ENCODE data around the gene ADAMTS2. TPM values are rescaled to one million over a fixed set of nuclear protein-coding genes. Genes with fewer than 3 reads are reported as not detected.
A peak's percentile ranks its signal among the peaks of the same experiment; 100 is the strongest.

ADAMTS2 gene
- total RNA-seq, 1 donor from 2014 or later = 23.5 TPM

- no peak for TF ChIP-seq CTCF (IDR thresholded peaks at IDR 0.05; ENCODE audit: partially characterized antibody, unreplicated experiment)
- H3K4me3 Mint-ChIP-seq (ENCODE audit: unreplicated experiment) = no peak overlapping the region
- no peaks in the 10 kb centered on the region for H3K36me3 Mint-ChIP-seq (ENCODE audit: unreplicated experiment)
- no peak overlapping the region for H3K27ac Mint-ChIP-seq (ENCODE audit: unreplicated experiment)
- peaks cover 21% of the 10 kb centered on the region for H3K4me1 Mint-ChIP-seq (ENCODE audit: low read depth, unreplicated experiment)
- H3K9me3 Mint-ChIP-seq (ENCODE audit: unreplicated experiment) = peaks cover 8% of the 10 kb centered on the region
- H3K27me3 Mint-ChIP-seq (ENCODE audit: unreplicated experiment) = peaks cover 15% of the 10 kb centered on the region
- no peak for DNase-seq
Measured at GRCh38 chr5:179373101-179373934, 28.1 kb upstream of the ADAMTS2 start.

- Mint-ChIP-seq H3K36me3 (ENCODE audit: unreplicated experiment) (no peaks in the 10 kb centered on the region), H3K27ac (ENCODE audit: unreplicated experiment) (peak overlapping the region; percentile 80), H3K27me3 (ENCODE audit: unreplicated experiment) (peaks cover 15% of the 10 kb centered on the region), H3K9me3 (ENCODE audit: unreplicated experiment) (peaks cover 9% of the 10 kb centered on the region), H3K4me3 (ENCODE audit: unreplicated experiment) (peak overlapping the region; percentile 75), H3K4me1 (ENCODE audit: low read depth, unreplicated experiment) (peaks cover 19% of the 10 kb centered on the region)
- DNase-seq = peak; percentile 71
- TF ChIP-seq CTCF (IDR thresholded peaks at IDR 0.05; ENCODE audit: partially characterized antibody, unreplicated experiment) = no peak
Measured at GRCh38 chr5:179371681-179372680, 26.7 kb upstream of the ADAMTS2 start.

- no peak for DNase-seq
- H3K36me3 Mint-ChIP-seq (ENCODE audit: unreplicated experiment) = no peaks in the 10 kb centered on the region
- TF ChIP-seq CTCF (IDR thresholded peaks at IDR 0.05; ENCODE audit: partially characterized antibody, unreplicated experiment) = no peak
- peak overlapping the region; percentile 80 for H3K27ac Mint-ChIP-seq (ENCODE audit: unreplicated experiment)
- peaks cover 26% of the 10 kb centered on the region for H3K4me1 Mint-ChIP-seq (ENCODE audit: low read depth, unreplicated experiment)
- H3K4me3 Mint-ChIP-seq (ENCODE audit: unreplicated experiment) = peak overlapping the region; percentile 59
- H3K27me3 Mint-ChIP-seq (ENCODE audit: unreplicated experiment) = peaks cover 16% of the 10 kb centered on the region
- H3K9me3 Mint-ChIP-seq (ENCODE audit: unreplicated experiment) = peaks cover 9% of the 10 kb centered on the region
Measured at GRCh38 chr5:179371121-179371510, 25.9 kb upstream of the ADAMTS2 start.

- peaks cover 31% of the 10 kb centered on the region for H3K4me1 Mint-ChIP-seq (ENCODE audit: low read depth, unreplicated experiment)
- H3K4me3 Mint-ChIP-seq (ENCODE audit: unreplicated experiment) = no peak overlapping the region
- H3K27me3 Mint-ChIP-seq (ENCODE audit: unreplicated experiment) = peaks cover 20% of the 10 kb centered on the region
- TF ChIP-seq CTCF (IDR thresholded peaks at IDR 0.05; ENCODE audit: partially characterized antibody, unreplicated experiment) = no peak
- no peaks in the 10 kb centered on the region for H3K36me3 Mint-ChIP-seq (ENCODE audit: unreplicated experiment)
- no peak overlapping the region for H3K27ac Mint-ChIP-seq (ENCODE audit: unreplicated experiment)
- peaks cover 13% of the 10 kb centered on the region for H3K9me3 Mint-ChIP-seq (ENCODE audit: unreplicated experiment)
- no peak for DNase-seq
Measured at GRCh38 chr5:179370490-179371120, 25.3 kb upstream of the ADAMTS2 start.

Data from glutamatergic neuron (in vitro differentiated cells).